ENCODE results near the gene GRB2.

- TF ChIP-seq CTCF (conservative IDR thresholded peaks at IDR 0.05; ENCODE audit: low read depth, low read length) (no peak), EZH2 (IDR thresholded peaks at IDR 0.05; ENCODE audit: borderline replicate concordance, low read depth, low read length, poor library complexity, severe bottlenecking) (no peak)
Measured at GRCh38 chr17:75414488-75414887, 9.0 kb upstream of the GRB2 start.

Measured in A673 (cell line).